Large intestine (tissue), 3 donors: ENCODE data around the gene NECAB3. TPM values are rescaled to one million over a fixed set of nuclear protein-coding genes. Genes with fewer than 3 reads are reported as not detected.
A peak's percentile ranks its signal among the peaks of the same experiment; 100 is the strongest.
"Not testable (repeated sequence)": the region's sequence is repeated elsewhere in the genome, so short reads cannot be mapped to it uniquely, and the experiment has no call there.

Experiments used
- DNase-seq, 2 donors: peaks; one replicate each; pipeline versions ENCODE4 v3.0.0 to v3.0.0-alpha.2; 2013
- H3K27ac ChIP-seq: one replicate; pipeline ENCODE4 v1.5.1; 2013; ENCODE audit warnings: low read length
- H3K27me3 ChIP-seq: 2 replicates; pipeline ENCODE4 v1.6.1; 2013; ENCODE audit warnings: low read length; ENCODE audit not compliant: control insufficient read depth, insufficient read depth
- H3K36me3 ChIP-seq: 2 replicates; pipeline ENCODE4 v1.6.1; 2013; ENCODE audit warnings: low read length; ENCODE audit not compliant: control insufficient read depth, insufficient read depth
- H3K4me1 ChIP-seq: one replicate; pipeline ENCODE4 v1.6.1; 2013; ENCODE audit warnings: low read length; ENCODE audit not compliant: control insufficient read depth, insufficient read depth
- H3K4me3 ChIP-seq: one replicate; pipeline ENCODE4 v1.5.1; 2013; ENCODE audit warnings: low read length
- H3K9me3 ChIP-seq: one replicate; pipeline ENCODE4 v1.6.1; 2013; ENCODE audit warnings: mild to moderate bottlenecking, low read depth, low read length, moderate library complexity; ENCODE audit not compliant: control insufficient read depth
- WGBS: methylation state at CpG from one replicate; pipeline ENCODE4 v1.1.5; 2013; ENCODE audit warnings: low lambda C conversion rate; ENCODE audit not compliant: insufficient coverage; 5-methylcytosine and 5-hydroxymethylcytosine counted together
- polyA plus RNA-seq: library from polyadenylated mRNA; unstranded; fragments of 120-200 nt; gene quantifications from one replicate; pipeline ENCODE4 v1.2.1, GENCODE V29; 2013

Gene NECAB3
- polyA plus RNA-seq, 1 donor, result 27.8 TPM

- Histone ChIP-seq H3K9me3 (no peaks in the 10 kb centered on the region), H3K4me3 (no peak overlapping the region), H3K4me1 (peaks cover 33% of the 10 kb centered on the region), H3K36me3 (peaks cover 40% of the 10 kb centered on the region), H3K27ac (no peak overlapping the region), H3K27me3 (no peaks in the 10 kb centered on the region)
- DNase-seq, result no peak
- WGBS, result no CpG with 5 or more reads among the region's 14 CpGs
Observed at GRCh38 chr20:33648396-33649004, 25.7 kb downstream of the NECAB3 start.

GRCh38 chr20:33647603-33648395, 26.4 kb downstream of the NECAB3 start:
- Histone ChIP-seq H3K4me3 (no peak overlapping the region), H3K4me1 (peaks cover 26% of the 10 kb centered on the region), H3K9me3 (no peaks in the 10 kb centered on the region), H3K27ac (no peak overlapping the region), H3K36me3 (peaks cover 47% of the 10 kb centered on the region), H3K27me3 (no peaks in the 10 kb centered on the region)
- WGBS, result no CpG with 5 or more reads among the region's 11 CpGs
- DNase-seq, result no peak

DNA sequence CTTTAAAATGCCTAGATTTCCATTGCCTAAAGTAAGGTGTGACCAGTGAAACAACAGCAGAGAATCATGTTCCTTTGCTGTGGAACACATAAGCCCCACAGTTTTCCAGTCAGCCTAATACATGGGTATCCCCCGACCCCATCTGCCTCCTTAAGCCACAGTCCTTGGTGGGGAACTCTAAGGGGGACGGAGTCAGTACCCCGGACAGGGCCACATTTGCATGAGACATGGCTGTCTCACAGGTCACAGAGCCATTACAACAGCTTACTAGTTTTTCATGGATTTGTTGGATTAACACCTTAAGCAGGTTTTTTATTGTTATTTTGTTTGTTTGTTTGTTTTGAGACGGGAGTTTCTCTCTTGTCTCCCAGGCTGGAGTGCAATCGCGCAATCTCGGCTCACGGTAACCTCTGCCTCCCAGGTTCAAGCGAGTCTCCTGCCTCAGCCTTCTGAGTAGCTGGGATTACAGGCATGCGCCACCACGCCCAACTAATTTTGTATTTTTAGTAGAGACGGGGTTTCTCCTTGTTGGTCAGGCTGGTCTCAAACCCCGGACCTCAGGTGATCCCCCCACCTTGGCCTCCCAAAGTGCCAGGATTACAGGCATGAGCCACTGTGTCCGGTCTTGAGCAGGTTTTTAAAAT, 27.1 kb downstream of the NECAB3 start:
- not testable (repeated sequence) for H3K27me3 ChIP-seq, DNase-seq, H3K9me3 ChIP-seq, H3K27ac ChIP-seq, H3K4me3 ChIP-seq
- peaks cover 25% of the 10 kb centered on the region for H3K4me1 ChIP-seq
- peaks cover 52% of the 10 kb centered on the region for H3K36me3 ChIP-seq
- WGBS, result 92% methylated on average over 2 of the region's 14 CpGs

DNA sequence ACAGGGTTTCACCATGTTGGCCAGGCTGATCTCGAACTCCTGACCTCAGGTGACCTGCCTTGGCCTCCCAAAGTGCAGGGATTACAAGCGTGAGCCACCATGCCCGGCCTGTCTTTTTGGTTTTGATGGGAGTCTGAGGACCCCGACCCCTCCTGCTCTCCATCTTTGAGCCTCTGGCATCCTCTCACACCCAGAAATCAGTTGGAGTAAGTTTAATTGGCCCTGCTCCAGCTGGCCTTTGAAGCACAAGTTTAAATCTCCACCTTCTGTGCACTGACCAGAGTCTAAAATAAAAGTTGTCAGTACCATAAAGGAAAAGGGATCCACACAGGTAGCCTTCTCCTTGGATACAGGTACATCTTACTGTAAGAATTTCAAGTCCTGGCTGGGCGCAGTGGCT, 28.0 kb downstream of the NECAB3 start:
- H3K36me3 ChIP-seq, result peaks cover 61% of the 10 kb centered on the region
- peaks cover 20% of the 10 kb centered on the region for H3K4me1 ChIP-seq
- no peak overlapping the region for H3K27ac ChIP-seq
- H3K4me3 ChIP-seq, result no peak overlapping the region
- H3K9me3 ChIP-seq, result no peaks in the 10 kb centered on the region
- no peaks in the 10 kb centered on the region for H3K27me3 ChIP-seq
- no peak for DNase-seq
- no CpG with 5 or more reads among the region's 5 CpGs for WGBS

- no peak overlapping the region for H3K4me3 ChIP-seq
- H3K4me1 ChIP-seq, result peaks cover 15% of the 10 kb centered on the region
- no peaks in the 10 kb centered on the region for H3K27me3 ChIP-seq
- no peaks in the 10 kb centered on the region for H3K9me3 ChIP-seq
- WGBS, result no CpG with 5 or more reads among the region's 2 CpGs
- H3K27ac ChIP-seq, result peak overlapping the region; percentile 33
- DNase-seq, result no peak
- H3K36me3 ChIP-seq, result peaks cover 68% of the 10 kb centered on the region
Observed at GRCh38 chr20:33645396-33645795, 28.8 kb downstream of the NECAB3 start.

GRCh38 chr20:33645072-33645358, 29.2 kb downstream of the NECAB3 start:
- no CpG with 5 or more reads among the region's 4 CpGs for WGBS
- Histone ChIP-seq H3K36me3 (peaks cover 72% of the 10 kb centered on the region), H3K4me3 (no peak overlapping the region), H3K4me1 (peaks cover 15% of the 10 kb centered on the region), H3K27me3 (no peaks in the 10 kb centered on the region), H3K27ac (peak overlapping the region; percentile 51), H3K9me3 (no peaks in the 10 kb centered on the region)
- peak; percentile 69 to 83 for DNase-seq

DNA sequence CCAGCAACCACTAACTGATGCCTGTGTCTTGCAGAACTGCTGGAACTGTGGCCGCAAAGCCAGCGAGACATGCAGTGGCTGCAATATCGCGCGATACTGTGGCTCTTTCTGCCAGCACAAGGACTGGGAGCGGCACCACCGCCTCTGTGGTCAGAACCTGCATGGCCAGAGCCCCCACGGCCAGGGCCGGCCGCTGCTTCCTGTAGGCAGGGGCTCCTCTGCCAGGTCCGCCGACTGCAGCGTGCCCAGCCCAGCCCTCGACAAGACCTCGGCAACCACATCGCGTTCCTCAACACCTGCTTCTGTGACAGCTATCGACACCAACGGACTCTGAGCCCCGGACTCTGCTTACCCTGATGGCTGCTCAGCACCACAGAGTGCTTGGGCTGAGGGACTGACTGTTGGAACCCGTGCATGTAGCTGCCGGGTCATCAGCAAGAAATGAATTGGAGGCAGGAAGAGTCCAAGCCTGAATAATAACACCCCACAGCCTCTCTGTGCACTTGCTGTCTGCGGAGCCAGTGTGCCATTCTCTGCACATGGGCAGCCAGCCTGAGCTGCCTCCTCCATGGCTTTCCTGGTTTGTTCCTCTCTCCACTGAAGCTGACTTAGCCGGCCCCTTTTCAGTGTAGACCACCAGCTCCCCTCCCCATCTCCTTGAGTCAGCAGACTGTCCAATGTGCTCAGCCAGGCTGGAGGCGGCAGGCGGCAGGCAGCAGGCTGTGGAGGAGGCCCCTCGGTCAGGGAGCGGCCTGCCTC, 29.7 kb downstream of the NECAB3 start:
- Histone ChIP-seq H3K27me3 (no peaks in the 10 kb centered on the region), H3K36me3 (peaks cover 77% of the 10 kb centered on the region), H3K27ac (peak overlapping the region; percentile 51), H3K4me1 (peaks cover 15% of the 10 kb centered on the region), H3K4me3 (no peak overlapping the region), H3K9me3 (no peaks in the 10 kb centered on the region)
- no peak for DNase-seq
- no CpG with 5 or more reads among the region's 28 CpGs for WGBS

DNA sequence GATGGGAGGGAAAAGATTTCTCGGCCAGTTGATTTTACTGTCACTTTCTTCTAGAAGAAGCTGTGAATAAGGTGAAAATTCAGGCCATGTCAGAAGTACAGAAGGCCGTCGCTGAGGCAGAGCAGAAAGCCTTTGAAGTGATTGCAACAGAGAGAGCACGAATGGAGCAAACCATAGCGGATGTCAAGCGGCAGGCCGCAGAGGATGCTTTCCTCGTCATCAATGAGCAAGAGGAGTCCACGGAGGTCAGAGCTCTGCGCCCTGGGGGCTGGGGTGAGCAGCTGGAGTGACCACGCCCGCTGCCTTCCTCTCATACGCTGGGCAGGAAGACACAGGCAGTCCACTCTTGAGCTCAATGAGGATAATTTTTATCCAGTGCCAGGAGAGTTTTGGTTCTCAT, 33.9 kb downstream of the NECAB3 start:
- Histone ChIP-seq H3K36me3 (peaks cover 75% of the 10 kb centered on the region), H3K27ac (no peak overlapping the region), H3K9me3 (no peaks in the 10 kb centered on the region), H3K4me3 (no peak overlapping the region), H3K4me1 (peaks cover 12% of the 10 kb centered on the region), H3K27me3 (no peaks in the 10 kb centered on the region)
- no CpG with 5 or more reads among the region's 13 CpGs for WGBS
- DNase-seq, result no peak

GRCh38 chr20:33636776-33637175, 37.5 kb downstream of the NECAB3 start:
- Histone ChIP-seq H3K9me3 (no peaks in the 10 kb centered on the region), H3K36me3 (peaks cover 63% of the 10 kb centered on the region), H3K4me3 (no peak overlapping the region), H3K27me3 (no peaks in the 10 kb centered on the region), H3K4me1 (no peaks in the 10 kb centered on the region), H3K27ac (no peak overlapping the region)
- no CpG with 5 or more reads among the region's 1 CpG for WGBS
- DNase-seq, result no peak

DNA sequence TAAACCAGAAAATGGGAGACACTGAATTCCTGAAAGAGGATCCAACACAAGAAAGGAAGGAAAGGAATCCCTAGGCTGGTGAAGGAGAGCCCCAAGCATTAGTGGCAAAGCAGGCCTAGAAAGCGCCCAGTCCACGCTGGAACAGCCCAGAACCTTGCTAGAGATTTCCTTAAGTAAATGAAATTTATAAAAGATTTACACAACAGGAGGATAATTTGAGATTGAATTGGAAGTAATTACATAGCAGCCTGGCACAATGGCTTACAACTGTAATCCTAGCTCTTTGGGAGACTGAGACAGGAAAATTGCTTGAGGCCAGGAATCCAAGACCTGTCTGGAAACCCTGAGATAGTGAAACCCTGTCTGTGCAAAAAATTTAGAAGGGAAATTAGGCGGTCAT, 38.9 kb downstream of the NECAB3 start:
- Histone ChIP-seq H3K27me3 (no peaks in the 10 kb centered on the region), H3K4me3 (no peak overlapping the region), H3K36me3 (peaks cover 61% of the 10 kb centered on the region), H3K27ac (no peak overlapping the region), H3K9me3 (no peaks in the 10 kb centered on the region), H3K4me1 (no peaks in the 10 kb centered on the region)
- no peak for DNase-seq
- WGBS, result no CpG with 5 or more reads among the region's 3 CpGs
